Measurements from ENCODE around the gene ARHGAP44. TPM values are rescaled to one million over a fixed set of nuclear protein-coding genes. Genes with fewer than 3 reads are reported as not detected.

The ARHGAP44 gene
- total and polyA plus RNA-seq, 2 of the 8 experiments (the other 6 are each of a cell fraction or from before 2014, with no cell fraction given): 6.2 to 22.2 TPM

DNA sequence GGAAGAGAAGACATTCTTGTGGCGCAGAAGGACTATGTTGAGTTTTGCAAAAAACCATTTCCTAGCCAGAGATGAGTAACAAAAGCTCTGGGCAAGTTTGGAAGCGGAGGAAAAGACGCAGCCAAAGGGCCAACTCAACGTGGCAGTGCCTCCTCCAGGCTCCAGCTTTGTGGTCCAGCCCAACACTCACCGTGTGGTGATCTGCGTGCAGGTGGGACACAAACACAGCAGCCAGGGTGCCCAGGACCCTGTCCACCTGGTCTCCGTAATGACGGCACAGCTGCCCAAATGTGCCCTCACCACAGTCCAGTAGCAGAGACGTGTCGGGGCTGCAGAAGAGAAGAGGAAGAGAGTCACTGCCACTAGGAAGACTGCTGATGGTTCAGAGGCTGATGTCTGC lies 207.1 kb downstream of the ARHGAP44 start:
- no peaks in the 10 kb centered on the region; the same call in none of the 2 replicates for H3K79me1 ChIP-seq (ENCODE audit: low read depth, low read length)
- H4K5ac ChIP-seq (ENCODE audit: insufficient read length, low read depth, low read length): no peak overlapping the region
- no peak overlapping the region for H3K4me3 ChIP-seq (ENCODE audit: extremely low read depth in 1 of 4, insufficient read depth in 2 of 4, low read depth in 3 of 4, low read length in 4 of 4)
- H3K9ac ChIP-seq (replicated peaks in 1 of 4; ENCODE audit: extremely low read depth in 1 of 4, low read depth in 3 of 4, low read length in 3 of 4): no peak overlapping the region
- H2BK5ac ChIP-seq (ENCODE audit: low read depth, low read length): no peak overlapping the region
- H2AK5ac ChIP-seq (ENCODE audit: low read depth, low read length): no peak overlapping the region
- H3K27me3 ChIP-seq (replicated peaks in 1 of 4; ENCODE audit: control insufficient read depth in 3 of 4, extremely low read depth in 1 of 4, insufficient read depth in 3 of 4, low read length in 3 of 4): no peaks in the 10 kb centered on the region
- H2BK12ac ChIP-seq (ENCODE audit: low read depth, low read length): no peak overlapping the region
- H3K36me3 ChIP-seq (ENCODE audit: control insufficient read depth in 2 of 4, insufficient read depth in 4 of 4, low read length in 3 of 4): peaks cover 66 to 93% (median 89%) of the 10 kb centered on the region in 4 experiments
- H3K56ac ChIP-seq (replicated peaks; ENCODE audit: insufficient read length, low read depth, low read length): no peak overlapping the region
- H4K91ac ChIP-seq (replicated peaks; ENCODE audit: insufficient read length, low read length): no peak overlapping the region
- no peak overlapping the region for H3K4me2 ChIP-seq (ENCODE audit: insufficient read depth in 1 of 2, low read depth in 2 of 2, low read length in 2 of 2)
- H3K9me3 ChIP-seq (ENCODE audit: insufficient read depth in 2 of 2, low read depth in 1 of 2, low read length in 1 of 2): no peaks in the 10 kb centered on the region
- no peak overlapping the region for H2AFZ ChIP-seq (ENCODE audit: low read length)
- H4K8ac ChIP-seq (ENCODE audit: extremely low read depth, insufficient read depth, low read length): no peak overlapping the region
- H3K18ac ChIP-seq (ENCODE audit: extremely low read depth, low read length): no peak overlapping the region
- no peaks in the 10 kb centered on the region for H3K79me2 ChIP-seq (ENCODE audit: control insufficient read depth in 1 of 2, insufficient read depth in 2 of 2, low read length in 2 of 2)
- WGBS, 2 experiments (ENCODE audit: extremely low coverage in 1 of 2, insufficient coverage in 1 of 2, insufficient read length in 1 of 2, insufficient replicate concordance in 2 of 2, low coverage in 1 of 2, low lambda C conversion rate in 2 of 2, missing lambda C conversion rate in 1 of 2): 92% methylated on average over 10 of the region's 10 CpGs; no CpG with 5 or more reads in 1 of the 2 experiments
- DNase-seq (ENCODE audit: low read depth in 1 of 2, low spot score in 2 of 2): no peak
- no peak for TF ChIP-seq NANOG (IDR thresholded peaks at IDR 0.05; ENCODE audit: insufficient read depth, low read depth, low read length, poor library complexity, severe bottlenecking)
- no peak for TF ChIP-seq SRF (IDR thresholded peaks at IDR 0.05; ENCODE audit: low read depth, low read length)
- TF ChIP-seq BACH1 (IDR thresholded peaks at IDR 0.05; ENCODE audit: low read length): no peak
- no peak for TF ChIP-seq JUND (IDR thresholded peaks at IDR 0.05; ENCODE audit: low read length)
- CTCF ChIA-PET (ENCODE audit: partially characterized antibody): interaction anchor here (0.9 to 1.6 kb wide), 2 partner anchors 27 to 34 kb away, joined by 3 to 4 read pairs; no protein-coding TSS in a partner anchor
- H2BK20ac ChIP-seq (ENCODE audit: low read length): no peak overlapping the region
- H3K27ac ChIP-seq (ENCODE audit: low read depth, low read length): no peak overlapping the region
- POLR2A ChIA-PET (ENCODE audit: partially characterized antibody): interaction anchor here (0.7 to 2.4 kb wide), 6 partner anchors 8 to 19 kb away, joined by 3 to 8 read pairs (median 4); no protein-coding TSS in a partner anchor
- no peak overlapping the region for H2BK120ac ChIP-seq (replicated peaks; ENCODE audit: low read depth, low read length)
- H2BK15ac ChIP-seq (ENCODE audit: low read length): no peak overlapping the region
- H3K14ac ChIP-seq (ENCODE audit: insufficient read length): no peak overlapping the region
- no peaks in the 10 kb centered on the region for H3K23me2 ChIP-seq (ENCODE audit: low read depth, low read length)
- H3K4me1 ChIP-seq (replicated peaks in 1 of 4; ENCODE audit: control insufficient read depth in 3 of 4, insufficient read depth in 4 of 4, low read length in 3 of 4): no peaks in the 10 kb centered on the region
- no peak for FAIRE-seq
- H3K4ac ChIP-seq (replicated peaks; ENCODE audit: insufficient read length, low read depth, low read length): no peak overlapping the region
- H4K20me1 ChIP-seq (replicated peaks in 1 of 2; ENCODE audit: control insufficient read depth in 1 of 2, insufficient read depth in 2 of 2, low read length in 2 of 2): peaks cover 6 to 7% of the 10 kb centered on the region in 2 experiments
- H3K23ac ChIP-seq (ENCODE audit: insufficient read length): no peak overlapping the region

Data from H1 (cell line).